ENCODE data around the gene DLGAP1. TPM values are rescaled to one million over a fixed set of nuclear protein-coding genes. Genes with fewer than 3 reads are reported as not detected.

DLGAP1 gene
- total and polyA plus RNA-seq, 2 of the 13 experiments (the other 11 are each of a cell fraction or from before 2014, with no cell fraction given): 0.01 TPM; not detected in 1

DNA sequence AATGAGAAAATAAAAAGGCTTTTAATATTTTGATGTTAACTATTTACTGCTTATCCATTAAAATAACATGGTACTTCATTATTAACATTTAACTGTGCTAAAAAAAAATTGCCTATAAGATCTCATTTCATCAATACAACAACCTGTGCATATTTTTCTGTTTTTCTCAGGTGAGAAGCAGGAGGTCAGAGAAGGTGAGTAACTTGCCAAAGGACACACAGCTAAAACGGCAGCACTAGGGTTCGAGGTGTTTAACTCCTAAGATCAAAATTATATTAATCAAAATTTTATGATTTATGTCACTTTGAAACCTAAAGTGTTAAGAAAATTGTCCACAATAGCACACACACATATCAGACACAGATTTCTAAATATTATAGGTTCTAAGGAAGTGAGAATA lies 639.1 kb downstream of the DLGAP1 start:
- Histone ChIP-seq H3K27me3 (ENCODE audit: control insufficient read depth in 1 of 2, insufficient read depth in 2 of 2, low read length in 2 of 2) (no peaks in the 10 kb centered on the region), H3K4me3 (replicated peaks in 1 of 3; ENCODE audit: insufficient read depth in 1 of 3, low read depth in 2 of 3, low read length in 3 of 3) (no peak overlapping the region), H3K36me3 (replicated peaks in 1 of 2; ENCODE audit: control insufficient read depth in 1 of 2, insufficient read depth in 2 of 2, low read length in 2 of 2) (no peaks in the 10 kb centered on the region), H3K9ac (ENCODE audit: insufficient read depth, low read depth, low read length) (no peak overlapping the region), H4K20me1 (ENCODE audit: insufficient read depth, low read length) (no peaks in the 10 kb centered on the region), H3K4me1 (ENCODE audit: insufficient read depth, low read length) (no peaks in the 10 kb centered on the region), H2AFZ (ENCODE audit: low read length) (no peak overlapping the region), H3K9me3 (ENCODE audit: low read length) (no peaks in the 10 kb centered on the region), H3K4me2 (ENCODE audit: low read depth, low read length) (no peak overlapping the region), H3K27ac (ENCODE audit: extremely low read length, insufficient read depth, low read length) (no peak overlapping the region), H3K79me2 (ENCODE audit: insufficient read depth, low read length) (no peaks in the 10 kb centered on the region)
- FAIRE-seq (no peak), DNase-seq (ENCODE audit: low spot score) (no peak), ATAC-seq (no peak)
- CTCF ChIA-PET (ENCODE audit: low intra/inter-chr PET ratio, low total read pairs): no interaction called here
- TF ChIP-seq, protein P1, sequence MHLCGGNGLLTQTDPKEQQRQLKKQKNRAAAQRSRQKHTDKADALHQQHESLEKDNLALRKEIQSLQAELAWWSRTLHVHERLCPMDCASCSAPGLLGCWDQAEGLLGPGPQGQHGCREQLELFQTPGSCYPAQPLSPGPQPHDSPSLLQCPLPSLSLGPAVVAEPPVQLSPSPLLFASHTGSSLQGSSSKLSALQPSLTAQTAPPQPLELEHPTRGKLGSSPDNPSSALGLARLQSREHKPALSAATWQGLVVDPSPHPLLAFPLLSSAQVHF (CRISPR knock-in tag; IDR thresholded peaks at IDR 0.05): no peak
- TF ChIP-seq EED (CRISPR knock-in tag; IDR thresholded peaks at IDR 0.05) (no peak), WIZ (CRISPR knock-in tag; IDR thresholded peaks at IDR 0.05) (no peak), ZKSCAN5 (CRISPR knock-in tag; IDR thresholded peaks at IDR 0.05) (no peak), SCMH1 (CRISPR knock-in tag; IDR thresholded peaks at IDR 0.05; ENCODE audit: borderline replicate concordance) (no peak), ZBTB38 (CRISPR knock-in tag; IDR thresholded peaks at IDR 0.05) (no peak), PAX8 (CRISPR knock-in tag; IDR thresholded peaks at IDR 0.05; ENCODE audit: borderline replicate concordance) (no peak), ZSCAN31 (CRISPR knock-in tag; IDR thresholded peaks at IDR 0.05; ENCODE audit: low read depth) (no peak)
- TF ChIP-seq, protein P2, sequence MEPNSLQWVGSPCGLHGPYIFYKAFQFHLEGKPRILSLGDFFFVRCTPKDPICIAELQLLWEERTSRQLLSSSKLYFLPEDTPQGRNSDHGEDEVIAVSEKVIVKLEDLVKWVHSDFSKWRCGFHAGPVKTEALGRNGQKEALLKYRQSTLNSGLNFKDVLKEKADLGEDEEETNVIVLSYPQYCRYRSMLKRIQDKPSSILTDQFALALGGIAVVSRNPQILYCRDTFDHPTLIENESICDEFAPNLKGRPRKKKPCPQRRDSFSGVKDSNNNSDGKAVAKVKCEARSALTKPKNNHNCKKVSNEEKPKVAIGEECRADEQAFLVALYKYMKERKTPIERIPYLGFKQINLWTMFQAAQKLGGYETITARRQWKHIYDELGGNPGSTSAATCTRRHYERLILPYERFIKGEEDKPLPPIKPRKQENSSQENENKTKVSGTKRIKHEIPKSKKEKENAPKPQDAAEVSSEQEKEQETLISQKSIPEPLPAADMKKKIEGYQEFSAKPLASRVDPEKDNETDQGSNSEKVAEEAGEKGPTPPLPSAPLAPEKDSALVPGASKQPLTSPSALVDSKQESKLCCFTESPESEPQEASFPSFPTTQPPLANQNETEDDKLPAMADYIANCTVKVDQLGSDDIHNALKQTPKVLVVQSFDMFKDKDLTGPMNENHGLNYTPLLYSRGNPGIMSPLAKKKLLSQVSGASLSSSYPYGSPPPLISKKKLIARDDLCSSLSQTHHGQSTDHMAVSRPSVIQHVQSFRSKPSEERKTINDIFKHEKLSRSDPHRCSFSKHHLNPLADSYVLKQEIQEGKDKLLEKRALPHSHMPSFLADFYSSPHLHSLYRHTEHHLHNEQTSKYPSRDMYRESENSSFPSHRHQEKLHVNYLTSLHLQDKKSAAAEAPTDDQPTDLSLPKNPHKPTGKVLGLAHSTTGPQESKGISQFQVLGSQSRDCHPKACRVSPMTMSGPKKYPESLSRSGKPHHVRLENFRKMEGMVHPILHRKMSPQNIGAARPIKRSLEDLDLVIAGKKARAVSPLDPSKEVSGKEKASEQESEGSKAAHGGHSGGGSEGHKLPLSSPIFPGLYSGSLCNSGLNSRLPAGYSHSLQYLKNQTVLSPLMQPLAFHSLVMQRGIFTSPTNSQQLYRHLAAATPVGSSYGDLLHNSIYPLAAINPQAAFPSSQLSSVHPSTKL (CRISPR knock-in tag; IDR thresholded peaks at IDR 0.05): no peak
- TF ChIP-seq, protein P3, sequence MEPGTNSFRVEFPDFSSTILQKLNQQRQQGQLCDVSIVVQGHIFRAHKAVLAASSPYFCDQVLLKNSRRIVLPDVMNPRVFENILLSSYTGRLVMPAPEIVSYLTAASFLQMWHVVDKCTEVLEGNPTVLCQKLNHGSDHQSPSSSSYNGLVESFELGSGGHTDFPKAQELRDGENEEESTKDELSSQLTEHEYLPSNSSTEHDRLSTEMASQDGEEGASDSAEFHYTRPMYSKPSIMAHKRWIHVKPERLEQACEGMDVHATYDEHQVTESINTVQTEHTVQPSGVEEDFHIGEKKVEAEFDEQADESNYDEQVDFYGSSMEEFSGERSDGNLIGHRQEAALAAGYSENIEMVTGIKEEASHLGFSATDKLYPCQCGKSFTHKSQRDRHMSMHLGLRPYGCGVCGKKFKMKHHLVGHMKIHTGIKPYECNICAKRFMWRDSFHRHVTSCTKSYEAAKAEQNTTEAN (CRISPR knock-in tag; conservative IDR thresholded peaks at IDR 0.05): no peak
- TF ChIP-seq, protein P4, sequence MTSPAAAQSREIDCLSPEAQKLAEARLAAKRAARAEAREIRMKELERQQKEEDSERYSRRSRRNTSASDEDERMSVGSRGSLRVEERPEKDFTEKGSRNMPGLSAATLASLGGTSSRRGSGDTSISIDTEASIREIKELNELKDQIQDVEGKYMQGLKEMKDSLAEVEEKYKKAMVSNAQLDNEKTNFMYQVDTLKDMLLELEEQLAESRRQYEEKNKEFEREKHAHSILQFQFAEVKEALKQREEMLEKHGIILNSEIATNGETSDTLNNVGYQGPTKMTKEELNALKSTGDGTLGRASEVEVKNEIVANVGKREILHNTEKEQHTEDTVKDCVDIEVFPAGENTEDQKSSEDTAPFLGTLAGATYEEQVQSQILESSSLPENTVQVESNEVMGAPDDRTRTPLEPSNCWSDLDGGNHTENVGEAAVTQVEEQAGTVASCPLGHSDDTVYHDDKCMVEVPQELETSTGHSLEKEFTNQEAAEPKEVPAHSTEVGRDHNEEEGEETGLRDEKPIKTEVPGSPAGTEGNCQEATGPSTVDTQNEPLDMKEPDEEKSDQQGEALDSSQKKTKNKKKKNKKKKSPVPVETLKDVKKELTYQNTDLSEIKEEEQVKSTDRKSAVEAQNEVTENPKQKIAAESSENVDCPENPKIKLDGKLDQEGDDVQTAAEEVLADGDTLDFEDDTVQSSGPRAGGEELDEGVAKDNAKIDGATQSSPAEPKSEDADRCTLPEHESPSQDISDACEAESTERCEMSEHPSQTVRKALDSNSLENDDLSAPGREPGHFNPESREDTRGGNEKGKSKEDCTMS (CRISPR knock-in tag; conservative IDR thresholded peaks at IDR 0.05): no peak
- no TSS peak for BruUV-seq (replicated peaks)
- in situ Hi-C loops (cut with HindIII; ENCODE audit: extremely low pct_ligation_motif_present, low pct_unique_long_range_greater_than_20kb) (no loop called here), intact Hi-C loops (cut with micrococcal nuclease; ENCODE audit: unreplicated experiment) (no loop called here)
- WGBS (ENCODE audit: low lambda C conversion rate): 2% methylated on average over 2 of the region's 2 CpGs
- POLR2A ChIA-PET: no interaction called here

Measured in HepG2 (cell line).